Measurements from ENCODE around the gene CCDC88A. TPM values are rescaled to one million over a fixed set of nuclear protein-coding genes. Genes with fewer than 3 reads are reported as not detected.

CCDC88A gene
- total and polyA plus RNA-seq, 2 donors (not counting 1 experiment from before 2014, with no cell fraction given), result 40.8 to 56.5 TPM

GRCh38 chr2:55327470-55328230 lies 92.0 kb downstream of the CCDC88A start:
- Histone ChIP-seq H4K20me1 (ENCODE audit: control insufficient read depth, extremely low read depth, insufficient read depth, low read length) (no peaks in the 10 kb centered on the region), H3K27ac (ENCODE audit: insufficient read depth, low read length) (no peak overlapping the region), H3K4me2 (ENCODE audit: extremely low read depth, insufficient read depth, low read length) (no peak overlapping the region), H3K9ac (ENCODE audit: insufficient read depth, low read length) (no peak overlapping the region), H3K27me3 (ENCODE audit: control insufficient read depth, insufficient read depth, low read length) (no peaks in the 10 kb centered on the region), H3K36me3 (ENCODE audit: control insufficient read depth, insufficient read depth, low read length) (peaks cover 4% of the 10 kb centered on the region), H3K9me3 (ENCODE audit: control insufficient read depth, insufficient read depth, low read depth, low read length) (no peaks in the 10 kb centered on the region), H2AFZ (ENCODE audit: low read length) (no peak overlapping the region), H3K4me1 (ENCODE audit: control insufficient read depth, extremely low read depth, insufficient read depth, low read length) (no peaks in the 10 kb centered on the region), H3K79me2 (ENCODE audit: control insufficient read depth, insufficient read depth, low read length) (no peaks in the 10 kb centered on the region), H3K4me3 (replicated peaks in 1 of 4; ENCODE audit: control extremely low read depth in 1 of 4, insufficient read depth in 1 of 4, low read depth in 3 of 4, low read length in 4 of 4) (no peak overlapping the region)
- TF ChIP-seq, protein P1, sequence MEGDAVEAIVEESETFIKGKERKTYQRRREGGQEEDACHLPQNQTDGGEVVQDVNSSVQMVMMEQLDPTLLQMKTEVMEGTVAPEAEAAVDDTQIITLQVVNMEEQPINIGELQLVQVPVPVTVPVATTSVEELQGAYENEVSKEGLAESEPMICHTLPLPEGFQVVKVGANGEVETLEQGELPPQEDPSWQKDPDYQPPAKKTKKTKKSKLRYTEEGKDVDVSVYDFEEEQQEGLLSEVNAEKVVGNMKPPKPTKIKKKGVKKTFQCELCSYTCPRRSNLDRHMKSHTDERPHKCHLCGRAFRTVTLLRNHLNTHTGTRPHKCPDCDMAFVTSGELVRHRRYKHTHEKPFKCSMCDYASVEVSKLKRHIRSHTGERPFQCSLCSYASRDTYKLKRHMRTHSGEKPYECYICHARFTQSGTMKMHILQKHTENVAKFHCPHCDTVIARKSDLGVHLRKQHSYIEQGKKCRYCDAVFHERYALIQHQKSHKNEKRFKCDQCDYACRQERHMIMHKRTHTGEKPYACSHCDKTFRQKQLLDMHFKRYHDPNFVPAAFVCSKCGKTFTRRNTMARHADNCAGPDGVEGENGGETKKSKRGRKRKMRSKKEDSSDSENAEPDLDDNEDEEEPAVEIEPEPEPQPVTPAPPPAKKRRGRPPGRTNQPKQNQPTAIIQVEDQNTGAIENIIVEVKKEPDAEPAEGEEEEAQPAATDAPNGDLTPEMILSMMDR (conservative IDR thresholded peaks at IDR 0.05 in 1 of 2, IDR thresholded peaks at IDR 0.05 in 1 of 2; ENCODE audit: low read depth in 1 of 2, low read length in 2 of 2), result no peak
- TF ChIP-seq EZH2 (IDR thresholded peaks at IDR 0.05; ENCODE audit: low read length, missing control alignments), result no peak
- DNase-seq (ENCODE audit: low read depth in 2 of 2), result no peak

DNA sequence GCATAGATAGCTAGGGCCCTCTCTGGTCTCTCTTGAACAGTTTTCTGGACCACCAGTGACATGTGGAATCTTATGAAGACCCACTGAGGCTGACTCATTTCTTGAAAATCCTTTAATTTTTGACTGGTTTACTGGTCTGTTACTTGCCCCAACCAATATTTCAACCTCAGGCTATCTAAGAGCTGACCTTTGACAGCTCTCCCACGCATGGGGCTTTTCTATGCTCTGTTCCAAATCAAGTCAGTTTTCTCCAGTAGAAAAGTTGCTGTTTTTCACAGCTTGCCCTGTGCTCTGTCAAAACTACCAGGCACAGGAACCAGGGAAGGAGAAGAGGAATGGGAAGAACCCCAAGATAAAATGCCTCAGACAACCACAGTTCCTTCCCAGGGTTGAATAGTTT lies 104.7 kb downstream of the CCDC88A start:
- DNase-seq (ENCODE audit: low read depth in 2 of 2), result no peak
- Histone ChIP-seq H3K27me3 (ENCODE audit: control insufficient read depth, insufficient read depth, low read length) (no peaks in the 10 kb centered on the region), H2AFZ (ENCODE audit: low read length) (no peak overlapping the region), H3K79me2 (ENCODE audit: control insufficient read depth, insufficient read depth, low read length) (no peaks in the 10 kb centered on the region), H3K9ac (ENCODE audit: insufficient read depth, low read length) (no peak overlapping the region), H3K4me2 (ENCODE audit: extremely low read depth, insufficient read depth, low read length) (no peak overlapping the region), H3K27ac (ENCODE audit: insufficient read depth, low read length) (no peak overlapping the region), H3K4me1 (ENCODE audit: control insufficient read depth, extremely low read depth, insufficient read depth, low read length) (peaks cover 3% of the 10 kb centered on the region), H3K4me3 (replicated peaks in 1 of 4; ENCODE audit: control extremely low read depth in 1 of 4, insufficient read depth in 1 of 4, low read depth in 3 of 4, low read length in 4 of 4) (no peak overlapping the region), H4K20me1 (ENCODE audit: control insufficient read depth, extremely low read depth, insufficient read depth, low read length) (no peaks in the 10 kb centered on the region), H3K9me3 (ENCODE audit: control insufficient read depth, insufficient read depth, low read depth, low read length) (no peaks in the 10 kb centered on the region), H3K36me3 (ENCODE audit: control insufficient read depth, insufficient read depth, low read length) (peaks cover 2% of the 10 kb centered on the region)
- TF ChIP-seq, protein P1 (conservative IDR thresholded peaks at IDR 0.05 in 1 of 2, IDR thresholded peaks at IDR 0.05 in 1 of 2; ENCODE audit: low read depth in 1 of 2, low read length in 2 of 2), result no peak
- no peak for TF ChIP-seq EZH2 (IDR thresholded peaks at IDR 0.05; ENCODE audit: low read length, missing control alignments)

DNA sequence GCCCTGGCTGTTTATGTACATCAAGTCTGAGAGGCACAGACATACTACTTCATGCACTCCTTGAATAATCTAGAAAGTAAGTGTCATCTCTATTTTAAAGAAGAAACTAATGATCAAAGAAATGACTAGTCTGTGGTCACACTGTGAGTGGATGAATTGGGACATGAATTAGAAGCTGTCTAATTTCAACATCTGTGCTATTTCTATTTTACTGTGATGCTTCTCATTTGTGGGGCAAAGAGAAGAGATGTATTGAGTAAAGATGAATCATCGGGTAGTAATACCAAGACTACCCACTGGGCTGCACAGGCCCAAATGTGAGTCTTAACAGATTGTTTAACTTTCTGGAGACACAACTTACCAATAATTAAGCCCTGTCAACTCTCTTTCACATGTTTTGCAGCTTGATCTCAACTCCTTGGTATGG lies 108.2 kb downstream of the CCDC88A start:
- no peaks in the 10 kb centered on the region for H3K9me3 ChIP-seq (ENCODE audit: control insufficient read depth, insufficient read depth, low read depth, low read length)
- no peaks in the 10 kb centered on the region for H3K27me3 ChIP-seq (ENCODE audit: control insufficient read depth, insufficient read depth, low read length)
- DNase-seq (ENCODE audit: low read depth in 2 of 2), result peak; percentile 22 to 68
- H4K20me1 ChIP-seq (ENCODE audit: control insufficient read depth, extremely low read depth, insufficient read depth, low read length), result no peaks in the 10 kb centered on the region
- no peak overlapping the region for H2AFZ ChIP-seq (ENCODE audit: low read length)
- H3K4me3 ChIP-seq (replicated peaks in 1 of 4; ENCODE audit: control extremely low read depth in 1 of 4, insufficient read depth in 1 of 4, low read depth in 3 of 4, low read length in 4 of 4), result no peak overlapping the region
- H3K36me3 ChIP-seq (ENCODE audit: control insufficient read depth, insufficient read depth, low read length), result peaks cover 2% of the 10 kb centered on the region
- H3K9ac ChIP-seq (ENCODE audit: insufficient read depth, low read length), result no peak overlapping the region
- H3K79me2 ChIP-seq (ENCODE audit: control insufficient read depth, insufficient read depth, low read length), result no peaks in the 10 kb centered on the region
- H3K27ac ChIP-seq (ENCODE audit: insufficient read depth, low read length), result no peak overlapping the region
- TF ChIP-seq EZH2 (IDR thresholded peaks at IDR 0.05; ENCODE audit: low read length, missing control alignments), result no peak
- TF ChIP-seq, protein P1 (conservative IDR thresholded peaks at IDR 0.05 in 1 of 2, IDR thresholded peaks at IDR 0.05 in 1 of 2; ENCODE audit: low read depth in 1 of 2, low read length in 2 of 2), result peak; percentile 40 to 44
- H3K4me2 ChIP-seq (ENCODE audit: extremely low read depth, insufficient read depth, low read length), result no peak overlapping the region
- H3K4me1 ChIP-seq (ENCODE audit: control insufficient read depth, extremely low read depth, insufficient read depth, low read length), result peaks cover 5% of the 10 kb centered on the region

All from fibroblast of lung (primary cell).